ENCODE data around the gene SMYD3. TPM values are rescaled to one million over a fixed set of nuclear protein-coding genes. Genes with fewer than 3 reads are reported as not detected.

Gene SMYD3
- total and polyA plus RNA-seq, 2 donors (not counting 3 experiments of a cell fraction or from before 2014, with no cell fraction given), result 16.0 to 32.1 TPM

DNA sequence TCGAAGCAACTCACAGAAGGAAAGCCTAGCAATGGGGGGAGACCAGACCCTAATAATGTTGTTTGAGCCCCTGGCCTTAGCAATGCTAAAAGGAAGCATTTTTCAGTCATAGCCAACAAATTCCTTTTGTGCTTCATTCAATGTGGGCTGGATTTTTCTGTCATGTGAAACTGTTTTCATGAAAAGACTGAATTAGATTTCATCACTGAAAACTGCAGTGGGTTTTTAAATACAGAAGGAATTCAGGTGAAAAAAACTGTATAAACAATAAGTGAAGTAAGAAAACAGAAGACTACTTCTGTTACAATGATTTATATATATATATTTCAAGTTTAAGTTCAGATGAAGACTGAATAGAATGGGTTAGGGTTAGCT lies 204.8 kb downstream of the SMYD3 start:
- CTCF ChIA-PET, result no interaction called here

More for the DNA sequence above, 204.8 kb downstream of the SMYD3 start:
- peaks cover 18% of the 10 kb centered on the region for H3K4me1 ChIP-seq (ENCODE audit: control insufficient read depth, extremely low read depth, insufficient read depth, low read length)
- no peaks in the 10 kb centered on the region for H3K9me3 ChIP-seq (replicated peaks; ENCODE audit: control insufficient read depth, insufficient read depth, low read length)
- no peaks in the 10 kb centered on the region for H3K27me3 ChIP-seq (ENCODE audit: control insufficient read depth in 2 of 2, insufficient read depth in 2 of 2, low read length in 2 of 2)
- no peak overlapping the region for H3K27ac ChIP-seq (ENCODE audit: insufficient read depth, low read depth, low read length)
- H3K4me2 ChIP-seq (ENCODE audit: insufficient read depth, low read length), result no peak overlapping the region
- no peak overlapping the region for H3K9ac ChIP-seq (replicated peaks; ENCODE audit: extremely low read depth, insufficient read depth, low read length)
- no peaks in the 10 kb centered on the region for H3K9me1 ChIP-seq (replicated peaks; ENCODE audit: control insufficient read depth, extremely low read depth, insufficient read depth, low read length)
- H3K79me2 ChIP-seq (ENCODE audit: control insufficient read depth, insufficient read depth, low read length), result no peaks in the 10 kb centered on the region
- POLR2A ChIA-PET, result no interaction called here
- H4K20me1 ChIP-seq (replicated peaks; ENCODE audit: control insufficient read depth, extremely low read depth, insufficient read depth, low read length), result no peaks in the 10 kb centered on the region
- dilution Hi-C loops (cut with MboI; ENCODE audit: extremely low pct_ligation_motif_present, low sequenced_read_pairs), result no loop called here
- H3K36me3 ChIP-seq (ENCODE audit: control insufficient read depth in 2 of 2, extremely low read depth in 1 of 2, insufficient read depth in 2 of 2, low read length in 2 of 2), result no peaks in the 10 kb centered on the region
- FAIRE-seq (no peak), DNase-seq (ENCODE audit: low read depth, low spot score) (no peak)
- no peak overlapping the region for H2AFZ ChIP-seq (ENCODE audit: low read depth, low read length)
- intact Hi-C loops (cut with micrococcal nuclease), result no loop called here
- TF ChIP-seq FOS (IDR thresholded peaks at IDR 0.05; ENCODE audit: borderline replicate concordance, insufficient read depth, low read length) (no peak), MYC (IDR thresholded peaks at IDR 0.05; ENCODE audit: low read depth, low read length) (no peak), EZH2 (IDR thresholded peaks at IDR 0.05; ENCODE audit: borderline replicate concordance, low read depth, low read length, severe bottlenecking) (no peak), JUN (IDR thresholded peaks at IDR 0.05; ENCODE audit: borderline replicate concordance, insufficient read depth, insufficient read length, low read depth) (no peak), POLR2A (IDR thresholded peaks at IDR 0.05; ENCODE audit: low read depth, low read length) (no peak), GATA2 (IDR thresholded peaks at IDR 0.05; ENCODE audit: insufficient read depth, insufficient read length, low read depth, low read length) (no peak), POLR2AphosphoS5 (IDR thresholded peaks at IDR 0.05; ENCODE audit: insufficient read depth, low read depth, low read length) (no peak)
- TF ChIP-seq, protein P1, sequence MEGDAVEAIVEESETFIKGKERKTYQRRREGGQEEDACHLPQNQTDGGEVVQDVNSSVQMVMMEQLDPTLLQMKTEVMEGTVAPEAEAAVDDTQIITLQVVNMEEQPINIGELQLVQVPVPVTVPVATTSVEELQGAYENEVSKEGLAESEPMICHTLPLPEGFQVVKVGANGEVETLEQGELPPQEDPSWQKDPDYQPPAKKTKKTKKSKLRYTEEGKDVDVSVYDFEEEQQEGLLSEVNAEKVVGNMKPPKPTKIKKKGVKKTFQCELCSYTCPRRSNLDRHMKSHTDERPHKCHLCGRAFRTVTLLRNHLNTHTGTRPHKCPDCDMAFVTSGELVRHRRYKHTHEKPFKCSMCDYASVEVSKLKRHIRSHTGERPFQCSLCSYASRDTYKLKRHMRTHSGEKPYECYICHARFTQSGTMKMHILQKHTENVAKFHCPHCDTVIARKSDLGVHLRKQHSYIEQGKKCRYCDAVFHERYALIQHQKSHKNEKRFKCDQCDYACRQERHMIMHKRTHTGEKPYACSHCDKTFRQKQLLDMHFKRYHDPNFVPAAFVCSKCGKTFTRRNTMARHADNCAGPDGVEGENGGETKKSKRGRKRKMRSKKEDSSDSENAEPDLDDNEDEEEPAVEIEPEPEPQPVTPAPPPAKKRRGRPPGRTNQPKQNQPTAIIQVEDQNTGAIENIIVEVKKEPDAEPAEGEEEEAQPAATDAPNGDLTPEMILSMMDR (IDR thresholded peaks at IDR 0.05; ENCODE audit: extremely low read depth in 1 of 2, insufficient read depth in 1 of 2, low read depth in 1 of 2, low read length in 2 of 2), result no peak
- TF ChIP-seq, protein P2, sequence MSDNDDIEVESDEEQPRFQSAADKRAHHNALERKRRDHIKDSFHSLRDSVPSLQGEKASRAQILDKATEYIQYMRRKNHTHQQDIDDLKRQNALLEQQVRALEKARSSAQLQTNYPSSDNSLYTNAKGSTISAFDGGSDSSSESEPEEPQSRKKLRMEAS (IDR thresholded peaks at IDR 0.05; ENCODE audit: insufficient read depth, insufficient read length), result no peak
- no TSS peak for BruUV-seq (replicated peaks)
- H3K4me3 ChIP-seq (replicated peaks in 1 of 3; ENCODE audit: insufficient read depth in 1 of 3, low read depth in 1 of 3, low read length in 3 of 3), result no peak overlapping the region
